NOMO-1 treated with DMSO at 0.1 percent for 48 hours (cell line): ENCODE results near the gene ZRSR2.
"Not testable (repeated sequence)": the region's sequence is repeated elsewhere in the genome, so short reads cannot be mapped to it uniquely, and the experiment has no call there.

Experiments used
- DNase-seq: peaks from one replicate; lab custom pipeline; 2025; ENCODE audit not compliant: unreplicated experiment; lab: John Stamatoyannopoulos, UW

Gene ZRSR2, protein sequence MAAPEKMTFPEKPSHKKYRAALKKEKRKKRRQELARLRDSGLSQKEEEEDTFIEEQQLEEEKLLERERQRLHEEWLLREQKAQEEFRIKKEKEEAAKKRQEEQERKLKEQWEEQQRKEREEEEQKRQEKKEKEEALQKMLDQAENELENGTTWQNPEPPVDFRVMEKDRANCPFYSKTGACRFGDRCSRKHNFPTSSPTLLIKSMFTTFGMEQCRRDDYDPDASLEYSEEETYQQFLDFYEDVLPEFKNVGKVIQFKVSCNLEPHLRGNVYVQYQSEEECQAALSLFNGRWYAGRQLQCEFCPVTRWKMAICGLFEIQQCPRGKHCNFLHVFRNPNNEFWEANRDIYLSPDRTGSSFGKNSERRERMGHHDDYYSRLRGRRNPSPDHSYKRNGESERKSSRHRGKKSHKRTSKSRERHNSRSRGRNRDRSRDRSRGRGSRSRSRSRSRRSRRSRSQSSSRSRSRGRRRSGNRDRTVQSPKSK

DNA sequence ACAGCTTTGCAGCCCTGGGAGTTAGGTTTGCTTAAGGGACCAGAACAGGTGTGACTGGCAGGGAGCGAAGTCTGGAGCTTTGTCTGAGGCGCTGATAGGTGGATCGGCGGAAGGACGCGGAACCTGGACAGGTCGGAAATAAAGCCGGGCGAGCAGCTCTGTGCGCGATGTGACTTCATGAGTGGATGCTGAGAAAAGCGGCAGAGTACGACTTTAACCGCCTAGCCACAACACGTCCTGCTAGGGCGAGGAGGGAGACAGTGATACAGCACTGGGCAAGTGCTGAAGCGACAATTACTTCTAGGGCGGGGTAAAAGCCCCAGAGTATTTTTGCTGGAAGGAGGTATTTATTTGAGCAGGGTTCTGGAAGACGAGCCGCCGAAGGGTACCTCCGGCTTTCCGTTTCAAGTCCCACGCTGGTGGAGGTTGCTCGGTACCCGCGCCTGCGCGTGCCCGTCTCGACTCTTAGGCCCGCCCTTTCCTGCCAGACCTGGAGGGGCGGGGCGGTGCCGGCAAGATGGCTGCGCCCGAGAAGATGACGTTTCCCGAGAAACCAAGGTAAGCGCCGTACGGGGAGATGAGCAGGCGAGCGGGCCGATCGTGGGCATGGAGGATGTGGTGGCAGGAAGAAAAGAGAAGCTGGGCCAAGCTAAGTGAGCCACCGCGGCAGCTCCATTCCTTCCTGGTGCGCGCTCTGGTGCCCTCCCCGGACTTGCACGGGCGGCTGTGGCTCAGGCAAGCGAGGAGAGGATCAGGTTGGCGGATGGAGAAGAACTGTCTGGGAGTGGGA, at the start of gene ZRSR2:
Gene ZRSR2, plus strand, starts transcription at position 506 of the 790 bp plus-strand sequence. Its CDS starts 12 bp downstream, at position 518.
- peak; percentile 83 for DNase-seq

DNA sequence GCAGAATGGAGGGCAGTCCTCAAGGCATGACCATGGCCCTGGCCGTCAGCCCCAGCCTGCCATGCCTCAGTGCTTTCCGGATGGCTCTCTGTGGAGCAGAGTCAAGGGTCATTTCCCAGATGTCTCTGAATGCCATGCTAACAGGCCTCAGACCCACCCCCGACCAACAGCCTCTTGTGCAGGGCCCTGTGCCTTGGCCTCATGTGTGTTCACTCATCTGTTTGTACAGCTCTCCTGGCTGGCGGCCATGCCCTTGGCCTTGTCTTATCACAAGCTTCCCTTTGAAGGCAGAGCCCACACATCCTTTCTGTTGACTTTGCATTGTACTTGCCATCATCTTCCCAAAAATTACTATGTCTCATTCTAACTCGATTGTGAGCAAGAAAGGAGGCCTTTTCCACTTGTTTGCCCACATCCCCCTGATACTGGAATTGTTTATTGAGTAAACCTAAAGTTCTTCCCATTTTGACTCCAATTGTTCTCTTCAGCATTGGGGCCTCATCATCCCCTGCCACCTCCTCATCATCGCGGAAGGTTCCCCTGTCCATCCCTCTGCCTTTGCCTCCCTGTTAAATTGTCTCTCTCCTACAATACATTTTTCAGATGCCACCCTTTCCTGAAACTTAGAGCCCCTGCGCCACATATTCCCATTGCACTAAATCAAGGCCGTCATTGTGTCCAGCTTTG, 46.0 kb upstream of the ZRSR2 start:
- no peak for DNase-seq

DNA sequence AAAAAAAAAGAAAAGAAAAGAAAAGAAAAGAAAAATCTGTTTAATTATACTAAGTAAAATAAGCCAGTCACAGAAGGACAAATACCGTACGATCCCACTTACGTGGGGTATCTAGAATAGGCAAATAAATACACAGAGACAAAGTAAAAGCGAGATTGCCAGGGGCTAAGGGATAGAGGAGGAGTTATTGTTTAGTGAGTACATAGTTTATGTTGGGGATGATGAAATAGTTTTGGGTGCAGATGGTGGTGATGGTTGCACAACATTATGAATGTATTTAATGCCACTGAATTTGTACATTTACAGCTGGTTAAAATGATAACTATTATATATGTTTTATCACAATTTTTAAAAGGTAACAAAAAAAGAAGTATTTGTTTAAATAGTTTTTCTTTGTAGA, 45.1 kb upstream of the ZRSR2 start:
- peak; percentile 71 for DNase-seq

DNA sequence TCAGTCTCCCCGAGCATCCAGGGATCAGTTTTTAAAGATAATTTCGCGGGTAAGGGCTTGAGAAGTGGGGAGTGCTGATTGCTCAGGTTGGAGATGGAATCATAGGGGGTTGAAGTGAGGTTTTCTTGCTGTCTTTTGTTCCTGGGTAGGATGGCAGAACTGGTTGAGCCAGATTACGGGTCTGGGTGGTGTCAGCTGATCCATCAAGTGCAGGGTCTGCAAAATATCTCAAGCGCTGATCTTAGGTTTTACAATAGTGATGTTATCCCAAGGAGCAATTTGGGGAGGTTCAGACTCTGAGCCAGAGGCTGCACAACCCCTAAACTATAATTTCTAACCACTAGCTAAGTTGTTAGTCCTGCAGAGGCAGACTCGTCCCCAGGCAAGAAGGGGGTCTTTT, 43.6 kb upstream of the ZRSR2 start:
- not testable (repeated sequence) for DNase-seq

DNA sequence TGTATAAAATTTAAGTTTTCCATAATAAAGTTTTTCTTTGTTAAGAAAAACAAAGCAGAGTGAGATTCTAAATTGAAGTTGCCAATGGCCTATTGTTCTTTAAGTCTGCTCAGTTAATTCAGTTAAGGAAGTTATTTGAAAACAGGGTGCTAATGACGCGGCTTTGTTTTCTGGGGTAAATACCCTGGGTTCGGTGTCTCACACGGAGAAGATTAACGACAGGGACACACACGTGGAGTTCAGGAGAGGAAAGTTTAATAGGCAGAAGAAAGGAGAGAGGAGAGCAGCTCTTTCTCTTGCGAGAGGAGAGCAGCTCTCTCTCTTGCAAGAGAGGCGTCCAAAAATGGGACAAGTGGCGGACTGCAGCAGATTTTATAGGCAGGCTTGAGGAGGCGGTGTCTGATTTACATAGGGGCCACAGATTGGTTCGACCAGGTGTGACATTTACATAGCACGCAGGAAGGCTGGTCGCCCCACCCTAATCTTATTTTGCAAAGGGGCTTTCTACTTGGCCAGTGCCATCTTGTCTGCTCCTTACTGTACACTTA, 42.6 kb upstream of the ZRSR2 start:
- no peak for DNase-seq

DNA sequence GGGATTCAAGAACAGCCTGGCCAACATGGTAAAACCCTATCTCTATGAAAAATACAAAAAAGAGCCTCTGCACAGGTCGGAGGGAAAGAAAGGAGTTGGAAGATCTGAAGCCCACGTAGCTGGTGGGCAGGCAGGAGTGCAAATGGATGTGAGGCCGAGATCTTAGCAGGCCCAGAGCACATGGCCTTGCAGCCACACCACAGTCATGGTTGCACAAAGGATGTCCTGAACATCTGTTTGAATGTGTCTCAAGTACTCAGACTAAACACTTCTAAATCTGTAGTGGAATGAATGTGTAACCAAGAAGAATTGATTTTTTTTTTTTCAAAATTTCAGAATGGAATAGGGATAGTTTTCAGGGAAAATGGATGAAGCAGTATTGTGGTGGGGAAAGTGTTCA, 41.4 kb upstream of the ZRSR2 start:
- no peak for DNase-seq

DNA sequence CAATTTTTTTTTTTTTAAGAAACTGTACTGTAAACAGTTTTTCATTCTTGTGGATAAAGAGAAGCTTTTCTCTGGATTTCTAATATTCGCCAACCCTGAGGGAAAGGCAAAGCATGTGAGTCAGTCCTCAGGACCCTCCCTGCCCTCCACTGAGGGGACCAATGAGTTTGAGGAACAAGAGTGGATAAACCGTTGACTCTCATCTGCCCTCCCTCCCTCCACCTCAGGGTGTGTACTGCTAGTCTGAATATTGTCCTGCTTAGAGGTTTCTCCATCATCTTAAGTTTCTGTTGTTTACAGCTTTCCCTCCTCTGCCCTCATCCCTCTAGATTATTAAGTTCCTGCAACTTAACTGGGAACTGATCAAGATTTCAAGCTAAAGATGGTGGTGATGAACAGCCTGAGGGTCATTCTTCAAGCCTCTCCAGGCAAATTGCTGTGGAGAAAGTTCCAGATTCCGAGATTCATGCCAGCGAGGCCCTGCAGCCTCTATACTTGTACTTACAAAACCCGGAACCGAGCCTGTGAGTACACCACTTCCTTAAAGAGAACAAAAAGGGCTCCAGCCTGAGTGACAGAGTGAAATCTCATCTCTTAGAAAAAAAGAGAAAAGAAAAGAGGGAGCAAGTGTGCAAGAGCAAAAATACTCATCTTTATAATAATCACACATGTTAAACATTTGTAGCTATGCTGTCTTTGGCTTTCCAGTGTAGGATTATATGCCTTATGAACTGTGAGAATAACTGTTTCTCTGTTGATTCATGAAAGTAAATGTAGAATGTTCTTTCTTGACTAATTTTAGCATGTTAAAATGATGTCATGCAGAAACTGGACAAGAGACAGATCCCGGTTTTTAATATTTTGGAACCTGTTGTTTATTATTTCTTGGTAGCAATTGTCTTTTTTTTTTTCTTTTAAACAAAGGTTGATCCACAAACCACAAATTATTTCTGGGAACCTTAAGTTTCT, 40.4 kb upstream of the ZRSR2 start:
- DNase-seq: peak; percentile 77

DNA sequence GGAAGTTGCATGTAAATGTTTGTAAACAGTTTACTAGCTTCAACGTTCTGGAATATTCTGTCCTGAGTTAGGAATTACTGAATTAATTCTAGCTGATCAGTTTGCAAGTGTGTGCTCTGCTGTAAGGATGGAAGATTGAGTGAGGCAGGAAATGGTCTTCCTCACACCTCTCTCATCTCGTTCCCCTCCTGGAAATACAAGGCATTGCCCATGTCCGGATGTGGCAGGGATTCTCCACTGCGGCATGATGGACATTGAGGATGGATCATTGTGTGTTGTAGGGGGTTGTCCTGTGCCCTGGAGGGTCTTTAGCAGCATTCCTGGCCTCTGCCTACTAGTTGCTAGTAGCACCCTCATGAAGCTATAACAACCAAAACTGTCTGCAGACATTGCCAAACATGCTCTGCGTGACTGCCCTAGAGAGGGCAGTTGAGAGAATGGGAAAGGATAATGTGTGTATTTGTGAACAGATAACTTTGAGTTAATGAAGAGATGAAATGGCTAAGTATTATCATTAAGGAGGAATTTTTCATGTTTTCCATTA, 39.6 kb upstream of the ZRSR2 start:
- no peak for DNase-seq

DNA sequence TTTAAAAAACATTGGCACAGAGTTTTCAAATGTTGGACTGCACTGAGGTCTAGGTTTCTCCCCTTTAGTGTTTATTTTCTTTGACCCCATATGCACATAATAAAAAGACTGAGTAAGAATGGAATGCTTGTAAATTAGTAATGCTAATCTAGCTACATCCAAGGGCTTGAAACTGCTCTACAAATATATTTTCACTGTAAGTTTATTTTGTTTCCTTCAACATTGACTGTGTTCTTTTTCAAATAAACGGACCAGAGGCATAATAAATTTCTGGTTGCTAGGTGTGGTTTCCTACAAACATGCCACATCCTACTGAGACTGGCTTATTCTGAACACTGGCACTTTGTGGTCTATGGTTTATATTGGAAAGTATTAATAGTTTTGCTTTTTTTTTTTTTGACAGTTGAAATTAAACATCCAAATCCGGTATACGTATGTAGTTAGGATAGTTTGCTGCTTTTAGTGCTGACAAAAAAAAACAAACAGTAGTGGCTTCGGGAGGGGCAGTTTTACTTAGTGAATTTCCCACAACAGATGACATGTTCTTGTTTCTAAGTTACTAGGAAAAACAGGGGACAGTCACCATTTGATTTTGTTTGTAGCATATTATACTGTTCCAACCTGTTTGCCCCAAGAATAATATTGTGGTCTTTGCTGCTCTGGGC, 39.0 kb upstream of the ZRSR2 start:
- DNase-seq: peak; percentile 73

DNA sequence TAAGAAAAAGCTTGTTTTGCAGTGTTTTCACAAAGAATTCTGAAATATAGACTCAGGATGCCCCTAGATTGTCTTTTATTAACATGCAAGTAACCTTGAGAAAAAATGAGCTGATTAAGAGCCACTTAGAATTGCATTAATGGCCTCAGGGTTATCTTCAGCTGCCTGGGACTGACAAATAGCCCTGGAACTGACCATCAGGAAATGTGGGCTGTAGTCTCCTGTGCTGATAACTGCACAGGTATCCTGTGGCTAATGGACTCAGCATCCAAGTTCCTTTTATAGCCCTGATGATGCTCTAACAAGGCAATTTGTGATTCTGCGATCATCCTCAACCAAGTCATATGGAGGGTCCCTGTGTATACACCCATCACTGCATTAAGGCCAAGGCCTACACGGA, 35.2 kb upstream of the ZRSR2 start:
- DNase-seq: no peak

DNA sequence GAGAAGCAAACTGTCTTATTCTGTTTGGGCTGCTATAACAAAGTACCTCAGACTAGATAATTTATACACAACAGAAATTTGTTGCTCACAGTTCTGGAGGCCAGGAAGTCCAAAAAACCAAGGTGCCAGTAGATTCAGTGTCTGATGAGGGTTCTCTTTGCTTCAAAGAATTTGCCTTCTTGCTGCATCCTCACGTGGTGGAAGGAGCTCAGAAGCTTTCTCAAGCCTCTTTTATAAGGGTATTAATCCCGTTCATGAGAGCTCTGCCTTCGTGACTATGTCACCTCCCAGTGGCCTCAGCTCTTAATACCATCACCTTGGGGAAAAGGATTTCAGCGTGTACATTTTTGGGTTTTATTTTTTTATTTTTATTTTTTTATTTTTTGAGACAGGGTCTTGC, 32.1 kb upstream of the ZRSR2 start:
- DNase-seq: no peak

DNA sequence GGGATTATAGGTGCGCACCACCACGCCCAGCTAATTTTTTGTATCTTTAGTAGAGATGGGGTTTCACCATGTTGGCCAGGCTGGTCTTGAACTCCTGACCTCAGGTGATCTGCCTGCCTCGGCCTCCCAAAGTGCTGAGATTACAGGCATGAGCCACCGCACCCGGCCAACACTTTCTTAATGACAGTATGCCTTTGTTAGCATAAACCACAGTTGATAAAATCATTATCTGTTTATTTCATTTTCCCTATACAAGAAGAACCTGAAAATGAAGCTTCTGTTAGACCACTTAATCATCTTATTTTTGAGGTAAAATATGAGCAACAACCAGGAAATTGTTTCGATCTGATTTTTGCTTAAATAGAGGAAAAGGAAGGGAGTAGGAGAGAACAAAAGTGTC, 30.4 kb upstream of the ZRSR2 start:
- DNase-seq: not testable (repeated sequence)

DNA sequence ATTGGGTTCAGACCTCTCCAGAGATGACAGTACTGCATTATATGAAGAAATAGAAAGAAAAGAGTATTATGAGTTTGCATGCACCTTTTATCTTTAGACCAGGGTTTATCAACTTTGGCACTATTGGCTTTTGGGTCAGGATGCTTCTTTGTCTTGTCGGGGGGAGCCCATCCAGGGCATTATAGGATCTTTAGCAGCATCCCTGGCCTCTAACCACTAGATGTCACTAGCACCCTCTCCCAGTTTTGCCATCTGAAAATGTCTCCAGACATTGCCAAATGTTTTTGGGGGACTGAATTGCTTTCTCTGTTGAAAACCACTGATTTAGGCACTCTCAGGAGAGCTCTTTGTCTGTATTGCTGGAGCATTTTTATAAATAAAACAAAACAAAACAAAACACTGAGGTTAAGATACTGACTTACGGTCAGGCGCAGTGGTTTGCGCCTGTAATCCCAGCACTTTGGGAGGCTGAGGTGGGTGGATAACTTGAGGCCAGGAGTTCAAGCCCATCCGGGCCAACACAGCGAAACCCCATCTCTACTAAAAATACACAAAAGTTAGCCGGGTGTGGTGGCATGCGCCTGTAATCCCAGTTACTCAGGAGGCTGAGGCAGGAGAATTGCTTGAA, 28.6 kb upstream of the ZRSR2 start:
- DNase-seq: peak; percentile 59

DNA sequence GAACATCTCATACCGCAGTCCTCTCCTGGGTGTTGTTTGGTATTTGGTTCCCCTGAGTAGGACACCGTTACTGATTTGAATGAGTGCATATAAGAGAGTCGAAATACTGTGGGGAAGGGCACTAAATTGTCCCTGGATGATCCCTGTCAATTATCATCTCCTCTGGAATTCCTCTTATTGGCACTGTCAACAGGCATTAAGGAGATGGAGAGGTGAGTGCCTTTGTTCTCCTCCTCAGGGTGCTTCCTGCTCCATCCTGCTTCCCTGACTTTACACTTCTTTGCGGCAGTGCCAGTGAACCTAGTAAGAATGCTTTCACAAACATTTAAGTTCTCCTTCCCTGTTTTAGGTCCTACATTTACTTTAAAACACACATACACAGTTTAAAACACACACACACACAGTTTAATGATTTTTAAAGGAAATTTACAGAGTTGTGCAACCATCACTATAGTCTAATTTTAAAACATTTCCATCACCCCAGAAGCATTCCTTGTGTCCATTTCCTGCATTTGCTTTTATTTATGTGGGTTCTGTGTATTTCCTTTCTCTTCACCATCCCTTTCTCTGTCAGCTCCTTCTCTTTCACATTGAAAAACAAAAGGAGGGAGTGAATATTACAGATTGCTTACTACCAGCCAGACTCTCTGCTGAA, 20.9 kb upstream of the ZRSR2 start:
- no peak for DNase-seq

DNA sequence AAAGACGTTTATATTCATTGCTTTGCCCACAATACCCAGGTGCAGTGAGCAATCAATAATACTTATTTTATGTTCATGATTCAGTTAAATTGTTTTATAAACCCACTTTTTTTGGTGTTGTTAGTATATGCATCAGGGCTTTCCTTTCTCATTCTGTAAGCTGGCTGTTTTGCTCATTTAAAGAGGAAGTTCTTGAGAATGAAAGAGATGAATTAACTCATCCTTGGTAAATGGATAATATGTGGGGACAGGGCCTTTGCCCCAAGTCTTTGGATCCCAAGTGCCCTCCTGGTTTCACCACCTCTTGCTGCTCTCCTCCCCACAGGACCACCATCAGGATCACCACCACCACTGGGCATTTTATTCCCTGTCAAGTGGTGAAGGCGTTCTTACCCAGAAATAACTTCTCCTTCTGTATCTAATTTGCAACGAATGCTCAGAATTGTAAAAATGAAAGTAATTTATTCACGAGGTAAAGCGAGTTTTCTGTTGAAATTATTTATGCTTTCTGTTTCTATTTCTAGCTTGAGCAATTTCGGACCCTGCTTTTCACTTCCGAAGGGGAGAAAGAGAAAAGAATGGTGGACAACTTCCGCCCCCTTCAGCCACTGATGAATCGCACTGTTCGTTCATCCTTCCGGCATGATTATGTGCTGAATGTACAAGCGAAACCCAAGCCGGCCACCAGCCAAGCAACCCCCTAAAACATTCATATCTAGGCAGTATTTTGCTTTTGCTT, 8.2 kb upstream of the ZRSR2 start:
- DNase-seq: peak; percentile 57

DNA sequence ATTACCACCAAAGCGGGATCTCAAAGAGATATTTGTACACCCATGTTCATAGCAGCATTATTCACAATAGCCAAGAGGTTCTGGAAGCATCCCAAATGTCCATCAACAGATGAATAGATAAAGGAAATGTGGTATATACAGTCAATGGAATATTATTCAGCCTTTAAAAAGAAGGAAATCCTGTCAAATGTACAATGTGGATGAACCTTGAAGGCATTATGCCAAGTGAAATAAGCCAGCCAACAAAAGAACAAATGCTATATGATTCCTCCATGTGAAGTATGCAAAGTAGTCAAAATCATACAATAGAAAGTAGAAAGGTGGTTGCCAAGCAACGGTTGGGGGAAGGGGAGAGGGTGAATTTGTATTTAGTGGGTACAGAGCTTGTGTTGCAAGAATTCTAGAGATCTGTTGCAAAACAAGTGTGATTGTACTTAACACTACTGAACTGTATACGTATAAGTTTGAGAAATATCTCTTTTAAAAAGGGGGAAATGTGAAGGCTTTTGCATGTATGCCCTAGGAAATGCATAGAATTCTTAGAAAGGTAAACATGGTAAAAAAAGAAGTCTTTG, 5.0 kb upstream of the ZRSR2 start:
- peak; percentile 59 for DNase-seq

DNA sequence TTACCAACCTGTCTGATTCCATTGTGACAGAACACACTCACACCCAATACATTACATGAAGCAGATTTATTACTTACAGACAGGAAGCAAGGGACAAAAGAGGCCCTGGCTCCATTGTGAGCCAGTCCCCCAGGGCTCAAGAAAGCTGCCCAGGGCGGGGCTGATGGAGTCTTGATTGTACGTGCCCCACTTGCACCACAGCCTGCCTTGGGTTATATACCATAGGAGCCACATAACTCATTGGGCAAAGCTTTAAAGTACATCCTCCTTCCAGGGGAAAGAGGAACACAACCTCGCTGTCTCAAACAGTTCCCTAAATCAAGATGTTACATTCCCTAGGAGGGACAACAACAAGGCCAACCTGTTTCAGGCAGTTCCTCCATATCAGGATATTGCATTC, 3.4 kb upstream of the ZRSR2 start:
- peak; percentile 83 for DNase-seq
